HuH-7.5 (cell line): Measurements from ENCODE around the gene LRP5.

Experiments used
- DNase-seq: peaks from one replicate; pipeline ENCODE4 v3.0.0; 2011; ENCODE audit warnings: low spot score

LRP5 gene

DNA sequence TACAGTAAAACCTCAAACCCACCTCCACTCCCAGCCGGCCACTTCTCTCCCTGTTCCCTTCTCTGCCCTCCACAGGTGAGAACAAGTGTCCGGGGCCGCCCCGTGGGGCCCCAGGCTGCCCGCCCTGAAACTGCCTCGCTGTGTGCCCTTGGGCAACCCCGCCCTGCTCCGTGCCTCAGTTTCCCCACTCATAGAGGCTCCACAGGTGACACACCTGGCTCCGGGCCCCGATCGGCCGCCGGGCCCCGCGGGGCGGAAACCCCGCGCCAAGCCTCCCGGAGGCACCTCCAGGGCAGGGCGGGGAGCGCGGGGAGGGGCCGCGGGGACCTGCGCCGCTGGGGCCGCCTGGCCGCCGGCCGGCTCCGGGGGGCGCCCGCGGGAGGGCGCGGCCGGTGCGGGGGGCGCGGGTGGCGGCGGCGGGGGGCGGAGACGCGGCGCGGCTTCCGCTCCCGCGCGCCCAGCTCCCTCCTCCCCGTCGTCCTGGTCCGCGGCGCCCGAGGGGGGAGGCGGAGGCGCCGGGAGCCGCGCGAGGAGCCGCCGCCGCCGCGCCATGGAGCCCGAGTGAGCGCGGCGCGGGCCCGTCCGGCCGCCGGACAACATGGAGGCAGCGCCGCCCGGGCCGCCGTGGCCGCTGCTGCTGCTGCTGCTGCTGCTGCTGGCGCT, at the start of gene LRP5:
Gene LRP5, plus strand, starts transcription at position 475 of the 663 bp plus-strand sequence. Its CDS starts 124 bp downstream, at position 599.
- DNase-seq = peak; percentile 95

DNA sequence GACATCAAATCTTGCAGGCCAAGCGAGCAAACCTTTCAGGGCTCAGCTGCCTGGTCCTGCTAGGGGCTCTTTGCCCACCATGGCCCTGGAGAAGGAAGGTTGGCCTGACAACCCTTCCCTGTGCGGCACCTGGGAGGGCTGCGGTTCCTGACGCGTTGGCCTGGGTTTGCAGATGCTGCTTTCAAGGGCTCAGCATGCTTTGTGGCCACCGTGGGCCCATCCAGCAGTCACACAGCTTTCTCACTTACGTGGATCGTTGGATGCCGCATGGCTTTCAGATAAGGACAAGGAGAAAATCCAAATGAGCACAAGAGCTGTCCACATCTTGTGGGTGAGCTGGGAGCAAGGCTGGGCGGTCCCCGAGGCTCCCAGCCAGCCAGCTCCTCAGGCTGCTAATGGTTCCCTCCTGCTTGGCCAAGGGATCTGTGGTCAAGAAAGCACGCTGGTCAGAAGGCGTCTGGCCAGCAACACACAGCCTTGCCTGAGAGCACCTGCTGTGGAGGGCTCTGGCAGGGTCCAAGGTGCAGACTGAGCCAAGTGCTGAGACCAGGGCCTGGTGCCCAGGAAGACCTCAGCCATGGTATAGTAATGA, 48.9 kb upstream of the LRP5 start:
- DNase-seq = no peak

DNA sequence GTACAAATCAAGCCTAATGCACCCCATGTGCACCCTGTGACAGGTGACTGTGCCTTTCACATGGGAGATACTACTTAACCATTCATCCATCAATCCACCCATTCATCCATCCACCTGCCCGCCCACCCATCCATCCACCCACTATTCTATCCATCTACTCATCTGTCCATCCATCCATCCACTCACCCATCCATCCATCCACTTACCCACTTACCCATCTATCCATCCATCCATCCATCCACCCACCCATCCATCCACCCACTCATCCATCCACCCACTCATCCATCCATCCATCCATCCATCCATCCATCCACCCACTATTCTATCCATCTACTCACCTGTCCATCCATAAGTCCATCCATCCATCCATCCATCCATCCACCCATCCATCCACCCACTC, 48.1 kb upstream of the LRP5 start:
- no peak for DNase-seq

DNA sequence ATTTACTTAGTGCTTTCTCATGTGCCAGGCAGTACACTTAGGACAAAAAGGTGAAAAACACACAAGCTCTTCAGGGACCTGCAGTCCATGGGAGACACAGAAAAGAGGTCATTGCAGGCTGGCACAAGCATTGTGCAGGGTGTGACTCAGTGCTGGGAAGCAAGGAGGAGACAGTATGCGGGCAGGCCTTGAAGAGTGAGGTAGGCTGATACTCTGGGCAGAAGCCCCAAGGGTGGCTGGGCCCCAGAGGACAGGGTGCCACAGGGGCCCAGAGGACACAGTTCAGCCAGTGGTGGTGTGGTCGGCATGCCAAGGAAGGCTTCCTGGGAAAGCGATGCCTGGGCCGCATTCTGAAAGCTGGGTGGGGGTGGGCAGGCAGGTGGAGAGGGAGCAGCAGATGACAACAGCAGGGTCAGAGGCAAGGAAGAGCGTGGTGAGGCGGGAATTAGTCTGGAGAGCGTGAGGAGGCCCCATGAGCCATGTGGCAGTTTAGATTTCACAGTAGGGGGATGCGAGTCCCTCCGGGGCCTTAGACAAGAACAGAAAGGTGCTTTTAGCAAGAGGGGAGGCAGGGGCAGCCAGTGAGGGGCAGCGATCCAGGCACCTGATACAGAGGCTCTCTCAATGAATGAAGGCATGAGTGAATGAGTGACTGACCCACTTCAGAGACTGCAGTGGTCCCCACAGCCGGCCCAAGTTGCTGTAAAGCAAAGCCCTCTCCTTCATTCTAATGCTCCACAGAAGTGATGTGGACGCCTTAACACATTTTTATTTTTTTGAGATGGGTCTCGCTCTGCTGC, 47.5 kb upstream of the LRP5 start:
- DNase-seq = no peak

DNA sequence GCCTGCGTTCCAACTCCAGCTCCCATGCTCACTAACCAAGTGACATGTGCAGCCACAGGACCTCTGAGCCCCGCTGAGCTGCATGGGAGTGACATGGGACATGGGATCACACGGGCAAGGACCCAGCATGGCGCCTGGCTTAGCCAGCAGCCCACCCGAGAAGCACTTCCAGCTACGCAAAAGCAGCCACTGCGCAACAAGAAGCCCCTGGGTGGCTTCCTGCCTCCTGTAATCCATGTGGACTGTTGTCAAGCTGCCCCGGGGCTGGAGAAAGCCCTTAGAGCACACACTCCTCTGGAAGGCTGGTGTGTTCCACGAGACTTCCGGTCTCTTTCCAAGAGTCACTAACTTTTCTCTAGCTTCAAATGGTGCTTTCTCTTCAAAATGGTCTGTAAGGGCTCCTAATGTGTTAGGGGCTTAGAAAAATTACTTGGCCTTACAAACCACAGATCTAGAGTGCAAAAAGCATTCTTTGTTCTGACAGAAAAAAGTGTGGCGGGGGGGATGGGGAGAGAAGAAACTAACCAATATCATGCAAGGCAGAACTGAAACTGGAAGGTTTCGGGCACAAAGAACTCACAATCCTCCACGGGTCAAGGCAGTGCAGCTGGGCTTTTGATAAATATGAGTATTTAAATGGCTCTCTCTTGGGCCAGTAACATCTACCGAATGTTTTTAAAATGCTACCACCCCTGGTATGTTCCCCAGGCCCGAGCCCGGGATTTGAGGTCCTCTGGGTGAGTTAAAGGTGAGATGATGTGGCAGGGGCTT, 46.1 kb upstream of the LRP5 start:
- no peak for DNase-seq

DNA sequence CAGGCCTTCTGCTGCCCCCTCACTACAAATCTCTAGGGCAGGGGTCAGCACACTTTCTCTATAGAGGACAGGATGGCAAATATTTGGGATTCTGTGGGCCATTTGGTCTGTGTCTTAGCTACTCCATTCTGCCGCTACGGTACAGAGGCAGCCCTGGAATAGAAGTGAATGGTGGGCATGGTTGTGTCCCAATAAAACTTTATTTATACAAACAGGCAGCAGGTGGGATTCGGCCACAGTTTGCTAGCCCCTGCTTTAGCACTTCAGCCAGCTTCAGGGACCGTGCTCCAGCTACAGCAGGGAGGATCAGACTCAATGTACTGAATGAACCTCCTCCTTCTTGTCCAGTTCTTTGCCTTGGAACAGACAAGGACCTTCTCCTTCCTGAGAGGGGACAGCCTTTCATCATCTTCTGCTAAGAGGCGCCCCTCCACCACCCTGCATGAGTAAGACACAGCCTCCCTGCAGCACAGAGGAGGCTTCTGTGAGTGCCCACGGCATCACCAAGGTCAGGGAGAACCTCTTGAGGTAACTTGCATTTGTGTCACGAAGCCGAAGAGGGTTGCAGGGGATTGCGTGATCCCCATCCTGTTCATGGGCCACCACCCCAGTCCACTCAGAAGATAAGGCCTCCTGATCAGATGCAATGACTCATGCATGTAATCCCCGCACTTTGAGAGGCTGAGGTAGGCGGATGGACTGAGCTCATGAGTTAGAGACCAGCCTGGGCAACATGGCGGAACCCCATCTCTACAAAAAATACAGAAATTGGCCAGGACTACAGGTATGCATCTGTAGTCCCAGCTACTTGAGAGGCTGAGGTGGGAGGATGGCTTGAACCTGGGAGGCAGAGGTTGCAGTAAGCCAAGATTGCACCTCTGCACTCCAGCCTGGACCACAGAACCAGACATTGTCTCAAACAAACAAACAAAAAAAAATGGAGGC, 45.2 kb upstream of the LRP5 start:
- no peak for DNase-seq

DNA sequence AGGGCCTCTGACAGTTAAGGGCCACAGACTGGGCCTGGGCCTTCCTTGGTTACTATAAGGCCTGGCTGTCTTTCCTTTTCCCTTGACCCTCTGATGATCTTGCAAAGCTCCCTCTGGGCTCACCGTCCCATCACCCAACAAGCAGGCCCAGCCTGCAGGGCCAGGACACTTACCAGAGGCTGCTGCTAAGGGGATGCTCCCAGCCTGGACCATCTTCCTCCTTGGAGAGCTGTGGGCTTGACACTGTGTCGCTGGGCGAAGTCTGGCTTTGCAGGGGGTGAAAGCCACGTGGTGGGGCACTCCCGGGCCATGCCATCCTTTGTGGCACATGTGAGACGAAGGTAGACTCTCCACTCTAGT, 44.5 kb upstream of the LRP5 start:
- DNase-seq = no peak

DNA sequence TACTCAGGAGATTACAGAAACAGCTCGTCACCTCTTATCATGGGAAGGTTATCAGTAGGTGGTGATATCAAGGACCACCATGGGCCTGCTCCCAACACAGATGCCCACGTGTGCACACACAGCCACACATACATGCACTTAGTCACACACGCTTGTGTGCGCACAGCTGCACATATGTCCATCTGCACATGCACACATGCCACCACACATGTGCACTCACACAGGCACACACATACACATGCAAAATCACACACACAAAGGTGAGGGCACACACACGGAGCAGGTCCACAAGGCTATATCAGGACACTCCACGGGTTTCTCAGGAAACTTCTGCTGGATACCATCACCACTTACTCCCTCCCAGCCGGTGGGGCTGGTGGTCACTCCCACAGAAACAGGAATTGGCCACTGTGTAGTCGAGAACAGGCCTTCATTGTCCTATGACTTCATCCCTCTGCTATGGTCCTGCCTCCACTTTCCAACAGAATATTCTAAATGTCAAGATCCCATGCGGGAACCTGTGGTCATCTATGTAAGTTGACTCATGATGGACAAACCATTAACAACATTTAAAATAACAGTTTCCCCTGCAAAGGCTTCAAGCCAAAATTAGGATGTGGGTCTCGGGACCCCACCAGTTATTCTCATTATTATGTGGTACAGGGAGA, 42.8 kb upstream of the LRP5 start:
- DNase-seq = no peak

DNA sequence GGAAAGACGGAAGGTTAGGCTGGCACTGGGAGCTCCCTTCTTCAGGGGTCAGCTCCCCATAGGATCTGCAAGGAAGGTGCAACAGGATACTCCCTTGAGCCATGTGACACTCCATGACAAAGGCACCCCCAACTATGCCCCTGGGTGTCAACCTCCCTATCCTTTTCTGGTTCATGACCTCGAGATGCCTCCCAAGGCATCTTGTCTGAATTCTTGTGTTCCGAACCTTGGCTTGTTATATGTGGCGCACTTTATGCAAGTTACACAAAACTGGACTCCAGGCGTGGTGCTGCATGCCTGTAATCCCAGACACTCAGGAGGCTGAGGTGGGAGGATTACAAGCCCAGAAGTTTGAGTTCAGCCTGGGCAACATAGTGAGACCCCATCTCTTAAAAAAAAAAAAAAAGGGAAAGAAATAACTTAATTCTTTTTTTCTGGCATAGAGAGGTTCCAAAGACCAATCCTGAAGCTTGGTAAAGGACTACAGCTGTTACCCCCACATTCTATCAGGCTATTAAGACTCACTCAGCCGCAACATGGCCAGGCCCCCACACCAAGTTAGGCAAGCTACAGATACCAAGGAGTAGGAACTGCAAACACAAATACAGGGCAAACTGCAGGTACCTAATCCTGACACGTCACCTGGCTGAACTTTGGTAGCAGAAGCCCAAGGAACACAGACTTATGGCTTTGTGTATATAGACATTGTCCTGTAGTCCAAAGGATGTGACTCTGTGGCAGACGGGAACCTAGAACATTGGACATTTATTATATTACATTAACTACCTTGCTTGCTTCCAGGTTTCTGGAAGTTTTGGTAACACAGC, 42.0 kb upstream of the LRP5 start:
- DNase-seq = peak; percentile 79

DNA sequence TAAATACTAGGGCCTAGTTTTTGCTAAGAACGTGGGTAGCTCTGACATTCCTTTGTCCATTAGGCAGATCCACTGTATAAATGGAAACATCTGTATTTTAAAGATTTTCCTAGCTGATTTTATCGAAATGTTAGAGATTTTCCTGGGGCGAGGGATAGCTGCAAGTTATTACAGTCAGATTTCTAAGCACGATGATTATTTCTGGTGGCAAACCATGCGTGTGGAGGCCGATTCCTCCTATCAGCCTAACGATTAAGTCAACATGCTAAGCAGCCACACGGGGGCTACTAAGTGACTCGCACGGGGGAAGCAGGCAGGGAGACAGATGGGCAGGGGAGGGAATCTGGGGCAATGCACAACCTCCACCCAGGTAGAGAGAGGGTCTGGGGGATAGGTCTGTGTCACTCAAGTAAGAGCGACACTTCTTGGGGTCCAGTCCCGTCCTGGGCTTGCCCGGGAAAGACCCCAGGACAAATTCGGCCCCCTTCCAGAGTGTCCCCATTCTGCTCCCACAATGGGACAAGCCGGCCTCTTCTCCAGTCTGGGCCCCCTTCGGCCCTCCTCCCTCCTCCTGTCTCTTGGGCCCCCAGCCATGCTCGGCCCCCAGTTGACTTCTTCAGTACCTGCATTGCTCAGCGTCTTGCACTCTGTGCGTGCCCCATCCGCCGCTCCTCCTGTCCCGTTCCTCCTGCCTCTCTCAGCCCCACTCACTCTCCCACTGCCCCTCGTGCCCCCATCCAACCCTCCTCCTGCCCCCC, 41.2 kb upstream of the LRP5 start:
- peak; percentile 100 for DNase-seq

DNA sequence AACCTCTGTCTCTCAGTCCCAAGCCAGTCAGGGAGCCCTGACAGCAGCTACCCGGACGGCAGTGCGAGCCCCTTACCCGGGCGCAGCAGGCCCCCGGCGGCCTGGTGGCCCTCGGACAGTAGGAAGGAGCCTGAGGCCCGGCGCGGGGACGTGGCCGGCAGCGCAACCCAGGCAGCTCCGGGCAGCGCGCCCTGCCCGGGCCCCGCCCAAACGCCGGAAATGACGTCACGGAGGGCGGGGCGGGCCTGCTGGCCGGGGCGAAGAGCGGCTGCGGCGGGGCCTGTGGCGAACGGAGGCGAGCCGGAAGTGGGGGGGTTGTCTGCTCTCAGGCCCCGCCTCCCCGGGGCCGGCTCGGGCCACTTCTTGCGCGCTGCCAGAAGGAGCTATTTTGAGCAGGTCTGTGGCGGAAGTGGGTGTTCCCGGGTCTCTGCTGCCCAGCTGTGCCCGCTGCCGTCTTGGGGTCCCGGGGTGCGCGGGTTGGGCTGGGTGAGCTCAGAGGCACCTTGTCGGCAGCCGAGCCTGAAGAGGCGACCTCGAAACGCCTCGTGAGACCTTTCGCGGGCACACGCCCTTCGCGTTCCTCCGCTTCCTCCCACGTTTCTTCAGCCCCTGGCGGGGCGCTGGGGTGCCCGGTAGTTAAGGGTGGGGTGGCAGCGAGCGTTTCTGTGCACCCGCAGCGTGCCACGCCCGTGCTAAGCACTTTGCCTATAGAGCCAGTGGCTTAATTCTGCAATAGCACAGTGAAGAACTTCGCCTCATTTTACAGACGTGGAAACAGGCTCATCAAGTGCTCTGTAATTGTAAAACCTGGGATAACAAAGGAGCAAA, 40.4 kb upstream of the LRP5 start, which contains the start of gene C11orf24:
Gene C11orf24, minus strand, starts transcription at position 193 of the 828 bp plus-strand sequence. CDS start 8,206 bp downstream, outside the sequence.
- DNase-seq = peak; percentile 100

DNA sequence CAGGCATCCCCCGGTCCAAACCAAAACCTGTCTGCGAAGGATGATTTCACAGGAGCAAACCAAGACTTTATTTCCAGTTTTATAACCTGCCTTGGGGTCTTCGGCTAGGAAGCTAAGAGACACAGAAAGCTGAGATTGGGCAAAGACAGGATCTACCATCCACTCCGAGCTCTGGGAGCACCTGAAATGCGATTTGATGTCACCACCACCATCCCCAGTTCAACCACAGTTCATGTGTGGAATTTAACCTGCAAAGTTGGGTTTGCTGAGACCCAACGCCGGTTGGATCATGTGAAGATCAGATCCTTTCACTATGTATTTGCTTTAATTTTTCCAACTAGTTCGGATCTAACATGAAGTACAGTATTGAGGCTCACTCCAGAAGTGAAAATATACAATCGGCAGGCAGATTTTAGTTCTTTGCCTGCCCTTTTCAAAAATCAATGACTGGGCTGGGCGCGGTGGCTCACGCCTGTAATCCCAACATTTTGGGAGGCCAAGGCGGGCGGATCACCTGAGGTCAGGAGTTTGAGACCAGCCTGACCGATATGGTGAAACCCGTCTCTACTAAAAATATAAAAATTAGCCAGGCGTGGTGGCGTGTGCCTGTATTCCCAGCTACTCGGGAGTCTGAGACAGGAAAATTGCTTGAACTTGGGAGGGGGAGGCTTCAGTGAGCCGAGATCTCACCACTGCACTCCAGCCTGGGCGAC, 39.2 kb upstream of the LRP5 start:
- no peak for DNase-seq

DNA sequence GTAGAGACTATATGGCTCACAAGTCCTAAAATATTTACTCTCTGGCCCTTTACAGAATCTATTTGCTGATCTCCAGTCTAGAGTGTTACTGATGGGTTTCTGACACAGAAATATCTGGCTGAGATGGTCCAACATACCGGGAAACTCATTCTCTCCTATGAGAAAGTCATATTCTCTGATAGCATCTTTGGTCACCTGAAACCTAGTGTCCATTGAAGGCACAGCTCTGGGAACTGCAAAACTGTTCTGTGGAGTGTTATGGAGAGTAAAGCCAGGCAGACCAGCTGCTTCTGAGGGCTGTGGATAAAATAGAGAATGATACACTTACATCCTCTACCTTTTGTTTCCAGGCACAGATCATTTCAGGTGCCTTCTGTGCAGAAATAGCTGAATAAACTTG, 38.1 kb upstream of the LRP5 start:
- no peak for DNase-seq

DNA sequence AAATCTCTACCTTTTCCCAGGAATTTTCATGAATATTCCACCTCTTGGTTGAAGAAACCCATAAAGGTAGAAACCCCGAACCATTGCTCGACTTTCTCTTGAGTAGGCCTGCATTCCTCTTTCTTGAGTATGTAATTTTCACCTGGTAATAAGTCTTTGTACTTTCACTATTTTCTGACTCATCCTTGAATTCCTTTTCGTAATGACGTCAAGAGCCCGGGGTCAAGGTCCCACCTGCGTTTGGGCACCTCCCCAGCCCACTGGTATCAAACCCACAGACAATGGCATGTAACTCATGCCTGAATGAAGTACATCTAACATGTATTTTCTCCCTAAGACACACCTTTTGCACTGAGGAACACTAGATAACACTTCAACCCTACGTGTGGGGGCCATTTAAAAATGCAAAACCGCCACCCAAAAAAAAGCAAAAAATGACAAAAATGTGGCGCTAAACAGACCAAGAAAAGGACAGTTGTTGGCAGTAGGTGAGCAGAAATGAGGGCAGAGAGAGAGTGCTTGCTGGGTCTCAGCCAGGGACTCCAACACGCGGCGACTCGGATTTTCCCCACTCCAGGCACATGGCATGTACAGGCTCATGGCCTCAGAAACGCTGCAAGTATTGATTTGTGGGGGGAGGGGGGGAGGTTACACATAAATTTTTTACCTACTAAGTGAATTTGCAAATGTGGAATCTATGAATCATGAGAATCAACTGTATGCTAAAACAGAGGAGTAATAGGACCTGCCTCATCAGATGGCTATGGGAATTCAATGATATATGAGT, 36.5 kb upstream of the LRP5 start:
- no peak for DNase-seq

DNA sequence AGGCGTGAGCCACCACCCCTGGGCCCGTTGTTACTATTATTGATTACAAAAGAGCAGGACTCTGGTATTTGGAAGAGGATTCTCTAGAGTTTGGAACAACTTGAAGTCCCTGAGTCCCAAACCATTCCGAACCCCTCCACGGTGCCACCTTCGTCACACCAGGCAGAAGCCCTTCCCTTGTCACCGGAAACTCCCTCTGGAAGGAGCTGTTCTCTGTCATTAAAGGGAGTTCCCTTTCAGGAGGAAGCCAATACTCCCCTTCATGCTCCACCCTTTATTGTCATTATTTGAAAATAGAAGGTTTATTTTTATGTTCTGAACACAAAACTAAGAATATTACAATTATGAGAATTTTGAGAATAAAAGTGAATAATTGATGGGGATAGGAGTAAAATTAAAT, 35.5 kb upstream of the LRP5 start:
- no peak for DNase-seq

DNA sequence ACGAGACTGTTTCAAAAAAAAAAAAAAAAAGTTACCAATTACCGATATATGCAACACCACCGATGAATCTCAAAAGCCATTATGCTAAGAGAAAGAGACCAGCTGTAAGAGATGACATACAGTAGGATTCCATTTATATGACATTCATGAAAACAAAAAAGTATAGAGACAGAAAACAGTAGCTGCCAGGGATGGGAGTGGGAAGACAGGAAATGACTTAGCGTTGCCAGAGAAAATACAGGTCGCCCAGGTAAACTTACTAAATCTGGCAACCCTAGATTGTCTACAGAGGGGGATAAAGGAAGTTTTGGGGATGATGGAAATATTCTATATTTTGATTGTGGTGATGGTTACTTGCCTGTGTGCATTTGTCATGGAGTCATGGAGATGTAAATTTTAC, 32.7 kb upstream of the LRP5 start:
- DNase-seq = no peak
